GM19463 (cell line): ENCODE results near the gene TMEM234.
A peak's percentile ranks its signal among the peaks of the same experiment; 100 is the strongest.

Experiments used
- ATAC-seq: cut with Tn5 transposase; IDR thresholded peaks from one replicate; pipeline ENCODE4 v1.9.1; 2021; ENCODE audit warnings: mild to moderate bottlenecking, moderate library complexity; ENCODE audit not compliant: unreplicated experiment

The TMEM234 gene

DNA sequence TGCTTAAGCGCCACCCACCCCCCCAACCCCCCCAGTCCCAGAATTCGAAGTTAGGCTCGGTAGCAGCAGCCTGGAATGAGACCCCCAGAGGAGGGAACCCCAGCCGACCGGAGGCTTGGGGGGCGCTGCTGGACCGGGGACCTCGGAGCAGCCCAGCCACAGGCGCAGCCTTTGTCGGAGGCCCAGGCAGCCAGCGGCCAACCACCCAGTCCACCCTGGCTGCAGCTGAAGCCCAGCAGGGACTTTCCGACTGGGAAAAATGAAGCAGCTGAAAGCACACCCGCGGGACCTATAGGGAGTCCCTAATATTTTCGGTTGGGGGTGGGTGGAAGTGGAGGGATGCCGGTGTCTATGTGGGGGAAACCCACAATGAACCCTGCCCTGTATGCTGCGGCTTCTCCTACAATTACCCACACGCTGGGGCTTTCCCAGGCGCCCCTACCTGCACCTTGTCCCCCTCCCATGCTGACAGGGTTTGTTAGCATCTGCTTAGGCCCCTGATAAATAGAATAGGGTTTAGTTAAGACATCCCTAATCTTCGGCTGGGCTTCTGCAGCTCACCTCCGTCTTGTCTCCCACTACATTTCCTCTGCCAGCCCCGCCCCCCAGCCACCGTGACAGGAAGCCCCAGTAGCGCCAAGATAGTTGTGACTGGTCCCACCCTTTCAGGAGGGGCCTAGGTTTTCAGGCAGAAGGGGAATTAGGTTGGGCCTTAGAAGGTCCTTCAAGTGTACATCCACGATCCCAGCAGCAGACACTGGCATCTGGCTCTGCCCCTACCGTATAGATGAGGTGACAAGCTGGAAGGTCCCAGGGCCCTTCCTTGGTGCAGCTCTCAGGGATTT lies 20.9 kb downstream of the TMEM234 start:
- peak; percentile 35 for ATAC-seq

DNA sequence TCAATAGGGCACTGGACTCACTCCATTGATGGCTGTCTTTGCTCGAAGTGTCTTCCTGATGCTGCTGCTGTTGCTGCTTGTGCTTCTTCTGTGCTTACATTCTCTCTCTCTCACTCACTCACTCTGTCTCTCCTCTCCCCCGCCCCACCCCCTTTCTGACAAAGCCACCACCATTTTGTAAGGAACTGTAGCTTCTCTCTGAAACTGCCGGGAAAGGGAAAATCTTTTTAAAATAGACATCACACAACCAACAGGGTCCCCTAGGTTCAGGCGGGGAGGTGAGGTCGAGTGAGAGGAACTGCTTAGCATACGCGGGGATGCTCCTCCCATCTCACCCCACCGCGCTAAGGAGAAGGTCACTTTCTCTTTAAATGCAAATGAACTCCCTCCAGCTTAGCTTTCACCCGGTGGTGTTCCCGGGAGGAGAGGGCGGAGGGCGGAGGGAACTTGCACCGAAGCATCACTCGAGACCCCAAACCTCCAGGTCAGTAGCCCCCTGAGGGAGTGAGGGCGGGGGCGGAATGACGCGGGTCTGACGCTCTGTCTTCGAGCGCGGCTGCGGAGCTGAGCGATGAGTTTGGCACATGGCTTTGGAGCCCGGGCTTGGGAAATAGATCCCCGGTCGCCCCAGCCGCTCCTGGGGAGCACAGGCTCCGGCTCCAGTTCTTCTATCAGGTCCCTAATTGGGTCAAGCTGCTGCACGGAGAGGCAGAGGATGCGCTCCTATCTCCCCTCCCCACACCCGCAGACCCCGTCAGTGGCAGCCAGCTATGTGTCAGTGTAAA lies 21.7 kb downstream of the TMEM234 start, which contains the start of gene CCDC28B:
TSS of gene CCDC28B (plus strand) at position 370 of the 785 bp plus-strand sequence. CDS start 1,341 bp downstream, outside the sequence.
- peak; percentile 42 for ATAC-seq

DNA sequence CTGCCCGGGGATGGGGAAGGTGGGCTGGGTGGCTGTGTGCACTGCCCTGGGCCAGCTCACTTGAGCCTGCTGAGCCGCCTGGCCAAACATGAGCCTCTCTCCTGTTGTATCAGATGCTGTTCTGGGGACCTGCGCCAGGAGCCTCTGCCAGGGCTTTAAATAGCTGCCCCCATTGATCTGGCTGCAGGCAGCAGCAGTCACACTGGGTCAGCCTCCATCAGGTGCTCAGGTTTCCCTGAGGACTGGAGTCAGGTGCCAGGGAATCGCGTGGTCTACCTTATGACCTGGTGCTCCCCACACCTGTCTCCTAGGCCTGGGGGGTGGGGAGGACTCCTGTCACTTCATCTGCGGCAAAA lies 22.5 kb downstream of the TMEM234 start:
- ATAC-seq = no peak

DNA sequence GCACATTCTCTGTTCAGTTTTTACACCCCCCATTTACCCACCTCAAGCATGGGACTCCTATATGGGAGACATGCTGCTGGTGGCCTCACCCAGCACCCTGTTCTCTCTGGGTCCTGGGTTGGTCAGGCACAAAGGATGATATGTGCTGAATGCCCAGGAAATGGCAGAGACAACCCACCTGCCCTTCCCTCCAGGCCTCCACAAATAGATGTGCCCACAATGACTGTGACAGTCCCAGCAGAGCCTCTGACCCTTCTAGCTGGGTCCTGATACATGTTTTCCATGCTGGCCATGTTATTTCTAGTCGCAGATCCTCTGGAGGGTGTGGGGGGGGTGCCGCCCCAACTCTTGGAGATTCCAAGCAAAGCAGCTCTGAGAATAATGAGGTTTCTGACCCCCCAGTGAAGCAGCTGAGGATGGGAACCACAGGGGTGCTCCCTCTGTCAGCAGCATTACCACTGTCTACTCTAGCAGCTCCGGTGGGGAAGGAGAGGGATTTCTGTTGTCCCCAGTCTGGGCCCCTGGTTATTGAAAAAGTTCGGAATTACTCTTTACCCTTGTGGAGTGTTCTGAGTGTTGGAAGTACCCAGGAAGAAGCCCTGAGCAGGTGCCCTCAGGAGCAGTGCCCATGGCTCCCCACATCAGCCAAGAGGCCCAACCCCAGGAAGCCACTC lies 23.0 kb downstream of the TMEM234 start:
- no peak for ATAC-seq

DNA sequence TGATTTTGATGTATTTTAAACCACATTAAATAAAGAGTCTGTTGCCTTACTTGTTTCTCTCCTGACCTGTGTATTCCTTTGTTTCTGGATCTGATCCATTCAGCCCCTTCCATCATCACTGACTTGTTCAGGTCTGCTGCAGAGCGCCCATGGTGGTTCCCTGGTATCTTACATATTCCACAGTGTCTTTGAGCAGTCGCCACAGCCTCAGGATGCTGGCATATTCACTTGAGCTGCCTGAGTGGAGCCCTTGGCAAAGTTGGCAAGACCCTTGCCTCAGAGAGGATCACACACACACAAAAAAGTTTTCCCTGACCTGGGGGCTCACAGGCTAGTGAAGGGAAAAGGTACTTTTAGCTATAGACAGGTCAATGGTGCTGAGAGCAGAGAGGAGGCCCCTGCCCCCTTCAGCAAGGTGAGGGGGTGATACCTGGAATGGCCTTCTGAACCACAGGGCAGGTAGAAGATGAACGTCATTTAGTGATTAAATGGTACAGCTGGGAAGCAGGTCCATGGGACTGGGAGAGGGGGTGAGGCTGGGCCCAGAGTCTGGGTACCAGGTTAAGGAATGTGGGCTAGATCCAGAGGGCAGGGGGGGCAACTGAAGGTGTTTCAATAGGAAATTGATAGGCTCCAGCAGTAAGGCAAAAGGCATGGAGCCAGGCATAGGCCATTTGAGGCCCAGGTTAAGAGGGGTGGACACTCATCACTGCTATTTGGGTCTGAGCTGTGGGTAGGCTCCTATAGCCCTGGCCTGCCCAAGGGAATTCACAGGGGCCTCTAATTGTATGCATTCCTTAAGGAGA lies 23.7 kb downstream of the TMEM234 start:
- ATAC-seq = no peak

DNA sequence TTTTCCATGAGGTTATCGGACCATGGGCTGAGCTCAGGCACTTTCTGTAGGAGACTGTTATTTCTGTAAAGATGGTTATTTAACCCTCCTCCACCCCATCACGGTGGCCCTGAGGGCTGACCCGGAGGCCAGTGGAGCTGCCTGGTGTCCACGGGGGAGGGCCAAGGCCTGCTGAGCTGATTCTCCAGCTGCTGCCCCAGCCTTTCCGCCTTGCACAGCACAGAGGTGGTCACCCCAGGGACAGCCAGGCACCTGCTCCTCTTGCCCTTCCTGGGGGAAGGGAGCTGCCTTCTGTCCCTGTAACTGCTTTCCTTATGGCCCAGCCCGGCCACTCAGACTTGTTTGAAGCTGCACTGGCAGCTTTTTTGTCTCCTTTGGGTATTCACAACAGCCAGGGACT lies 24.3 kb downstream of the TMEM234 start:
- no peak for ATAC-seq

DNA sequence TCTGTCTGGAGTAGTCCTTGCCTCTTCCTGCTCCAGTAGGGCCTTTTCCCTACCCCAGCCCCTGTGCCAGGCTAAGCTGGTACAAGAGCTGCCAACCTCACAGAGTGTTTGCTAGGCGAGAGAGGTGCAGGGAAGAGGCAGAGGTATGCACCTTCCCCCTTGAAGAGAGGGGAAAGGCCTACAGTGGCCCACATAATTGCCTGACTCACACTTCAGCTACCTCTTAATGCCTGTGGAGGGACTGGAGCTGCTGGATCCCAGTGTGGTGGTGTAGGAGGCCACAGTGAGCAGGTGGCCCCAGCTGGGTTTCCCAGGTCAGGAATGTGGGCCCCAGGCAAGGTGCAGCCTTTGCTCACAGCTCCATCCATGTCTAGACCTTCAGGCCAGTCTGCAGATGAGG lies 25.1 kb downstream of the TMEM234 start:
- no peak for ATAC-seq

DNA sequence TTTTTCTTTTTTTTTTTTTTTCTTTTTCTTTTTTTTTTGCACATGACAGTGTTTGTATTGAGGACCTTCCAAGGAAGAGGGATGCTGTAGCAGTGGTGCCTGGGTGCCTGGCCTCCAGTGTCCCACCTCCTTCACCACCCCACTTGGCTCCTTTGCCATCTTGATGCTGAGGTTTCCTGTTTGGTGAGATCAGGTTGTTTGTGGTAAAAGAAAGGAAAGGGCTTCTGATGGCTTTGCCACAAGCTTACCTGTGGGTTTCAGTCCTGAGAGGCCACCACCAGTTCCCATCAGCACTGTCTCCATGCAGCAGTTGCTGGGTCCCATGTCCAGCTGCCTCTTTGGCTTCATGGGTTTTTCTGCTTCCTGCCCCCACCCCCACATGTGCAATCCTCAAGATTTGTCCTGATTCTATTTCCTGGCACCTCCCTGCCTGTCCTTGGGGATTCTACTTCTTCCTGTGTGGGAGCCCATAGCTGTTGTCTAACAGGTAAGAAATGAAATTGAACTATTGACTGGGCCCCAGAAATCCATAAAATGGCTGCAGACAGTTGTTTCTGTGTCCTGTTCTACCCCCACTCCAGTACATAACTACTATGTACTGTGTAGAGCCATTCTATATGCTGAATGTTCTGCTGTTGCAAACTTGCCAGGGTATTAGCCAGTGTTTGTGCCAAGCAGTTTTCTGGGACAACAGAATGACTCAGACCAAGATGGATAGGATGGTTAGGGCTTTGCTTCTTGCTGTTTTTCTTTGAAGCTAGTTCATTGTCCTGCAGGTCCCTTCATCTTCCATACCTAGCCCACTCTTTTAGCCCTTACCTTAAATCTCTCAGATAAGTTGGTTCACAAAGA lies 26.0 kb downstream of the TMEM234 start:
- no peak for ATAC-seq

DNA sequence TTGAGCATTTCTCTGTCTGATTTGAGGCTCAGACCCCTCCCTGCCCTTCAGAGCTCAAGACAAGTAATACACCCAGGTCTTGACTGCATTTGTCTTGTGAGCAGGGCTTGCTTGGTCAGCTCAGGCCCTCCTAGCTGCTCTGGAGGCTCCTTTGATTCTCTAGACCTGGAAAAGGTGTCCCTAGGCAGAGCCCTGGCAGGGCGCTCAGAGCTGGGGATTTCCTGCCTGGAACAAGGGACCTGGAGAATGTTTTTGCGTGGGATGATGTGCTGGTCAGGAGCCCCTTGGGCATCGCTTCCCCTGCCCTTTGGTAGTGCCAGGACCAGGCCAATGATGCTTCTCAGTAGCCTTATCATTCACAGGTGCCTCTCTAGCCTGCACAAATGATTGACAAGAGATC lies 26.6 kb downstream of the TMEM234 start:
- ATAC-seq = no peak

DNA sequence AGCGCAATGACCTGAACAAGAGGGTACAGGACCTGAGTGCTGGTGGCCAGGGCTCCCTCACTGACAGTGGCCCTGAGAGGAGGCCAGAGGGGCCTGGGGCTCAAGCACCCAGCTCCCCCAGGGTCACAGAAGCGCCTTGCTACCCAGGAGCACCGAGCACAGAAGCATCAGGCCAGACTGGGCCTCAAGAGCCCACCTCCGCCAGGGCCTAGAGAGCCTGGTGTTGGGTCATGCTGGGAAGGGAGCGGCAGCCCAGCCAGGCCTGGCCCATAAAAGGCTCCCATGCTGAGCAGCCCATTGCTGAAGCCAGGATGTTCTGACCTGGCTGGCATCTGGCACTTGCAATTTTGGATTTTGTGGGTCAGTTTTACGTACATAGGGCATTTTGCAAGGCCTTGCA lies 27.2 kb downstream of the TMEM234 start:
- no peak for ATAC-seq

DNA sequence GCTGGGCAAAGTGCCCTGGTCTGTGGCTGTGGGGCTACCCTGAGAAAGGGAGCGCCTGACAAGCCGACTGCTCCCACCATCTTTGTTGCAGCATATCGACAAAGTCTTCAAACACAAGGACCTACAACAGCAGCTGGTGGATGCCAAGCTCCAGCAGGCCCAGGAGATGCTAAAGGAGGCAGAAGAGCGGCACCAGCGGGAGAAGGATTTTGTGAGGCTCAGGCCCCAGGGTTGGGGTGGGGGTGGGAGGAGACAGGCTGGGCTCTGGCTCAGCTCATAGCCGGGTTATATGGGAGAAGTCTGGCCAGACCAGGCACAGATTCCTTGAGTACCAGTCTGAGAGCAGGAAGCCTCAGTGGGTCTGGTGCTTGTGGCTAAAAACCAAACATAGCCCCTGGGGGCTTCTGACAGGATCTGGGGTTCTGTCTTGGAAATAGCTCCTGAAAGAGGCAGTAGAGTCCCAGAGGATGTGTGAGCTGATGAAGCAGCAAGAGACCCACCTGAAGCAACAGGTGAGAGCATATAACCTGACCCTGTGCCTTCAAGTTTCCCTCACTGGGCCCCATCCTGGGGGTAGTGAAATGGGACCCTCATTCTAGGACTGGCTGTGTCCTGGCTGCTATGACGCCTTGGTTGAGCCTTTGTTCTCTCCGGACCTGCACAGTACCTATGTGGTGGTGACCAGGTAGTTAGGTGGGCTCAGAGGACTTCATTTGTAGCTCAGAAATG lies 29.8 kb downstream of the TMEM234 start:
- no peak for ATAC-seq

DNA sequence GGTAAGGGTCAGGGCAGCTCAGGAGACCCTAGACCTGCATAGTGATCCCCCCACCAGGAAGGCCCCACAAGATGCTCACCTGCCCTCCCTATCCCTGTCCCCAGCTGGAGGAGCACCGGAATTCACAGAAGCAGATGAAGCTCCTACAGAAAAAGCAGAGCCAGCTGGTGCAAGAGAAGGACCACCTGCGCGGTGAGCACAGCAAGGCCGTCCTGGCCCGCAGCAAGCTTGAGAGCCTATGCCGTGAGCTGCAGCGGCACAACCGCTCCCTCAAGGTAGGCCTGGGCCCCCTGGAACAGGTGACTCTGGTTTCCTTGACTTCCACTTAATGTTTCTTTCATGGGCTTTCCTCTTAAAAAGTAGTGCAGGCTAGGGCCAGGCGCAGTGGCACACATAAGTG lies 34.3 kb downstream of the TMEM234 start:
- ATAC-seq = no peak

DNA sequence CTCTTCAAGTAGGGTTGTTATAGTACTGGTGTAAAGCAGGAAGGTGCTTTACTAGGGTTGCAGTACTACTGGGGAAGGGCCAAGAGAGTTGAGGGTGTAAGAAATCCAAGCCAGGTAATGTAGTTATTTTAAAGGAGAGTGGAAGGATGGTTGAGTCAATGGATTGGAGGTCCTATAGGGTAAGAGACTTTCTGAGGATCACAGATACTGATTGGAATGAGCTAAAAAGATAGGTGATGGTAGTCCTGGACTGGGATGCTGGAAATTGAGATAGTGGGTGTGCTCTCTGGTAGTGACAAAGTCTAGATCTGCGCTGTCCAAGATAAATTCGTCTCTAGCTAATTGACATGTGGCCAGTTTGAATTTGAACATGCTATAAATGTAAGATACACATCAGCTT lies 35.7 kb downstream of the TMEM234 start:
- ATAC-seq = no peak

DNA sequence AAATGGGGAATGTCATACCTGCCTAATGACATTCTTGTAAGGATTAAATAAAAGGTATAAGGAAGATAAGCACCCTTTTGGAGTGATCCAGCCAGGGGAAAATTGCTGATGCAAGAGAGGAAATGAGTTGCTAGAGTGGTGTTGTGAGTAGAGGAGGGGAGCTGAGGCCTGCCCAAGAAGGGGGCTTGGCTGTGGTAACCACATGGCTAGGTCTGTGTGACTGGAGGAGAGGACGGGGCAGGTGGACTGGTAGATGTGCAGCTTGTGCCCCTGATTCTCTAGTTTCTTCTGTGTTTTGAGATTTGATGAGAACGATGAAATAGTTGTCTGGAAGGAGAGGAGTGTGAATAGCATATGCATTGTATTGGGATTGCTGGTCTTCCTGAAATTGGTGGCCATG lies 36.1 kb downstream of the TMEM234 start:
- ATAC-seq = no peak

DNA sequence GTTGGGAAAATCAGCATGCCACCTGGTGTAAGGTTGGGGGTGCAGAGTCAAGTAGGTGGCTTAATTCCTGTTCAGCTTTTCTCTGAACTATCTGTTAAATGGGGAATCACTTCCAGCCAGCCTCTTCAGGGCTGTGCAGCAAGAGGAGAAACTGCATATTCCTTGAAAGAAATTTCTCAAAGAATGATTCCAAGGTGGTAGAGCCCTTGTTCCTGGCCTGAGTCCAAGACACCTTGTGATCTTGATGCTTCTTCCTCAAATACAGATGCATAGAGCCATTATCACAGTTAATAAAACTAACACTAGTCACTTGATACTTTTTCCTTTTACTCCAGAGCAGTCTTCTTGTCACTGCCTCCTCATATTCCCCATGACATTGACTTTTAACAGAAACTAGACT lies 37.5 kb downstream of the TMEM234 start:
- ATAC-seq = no peak

DNA sequence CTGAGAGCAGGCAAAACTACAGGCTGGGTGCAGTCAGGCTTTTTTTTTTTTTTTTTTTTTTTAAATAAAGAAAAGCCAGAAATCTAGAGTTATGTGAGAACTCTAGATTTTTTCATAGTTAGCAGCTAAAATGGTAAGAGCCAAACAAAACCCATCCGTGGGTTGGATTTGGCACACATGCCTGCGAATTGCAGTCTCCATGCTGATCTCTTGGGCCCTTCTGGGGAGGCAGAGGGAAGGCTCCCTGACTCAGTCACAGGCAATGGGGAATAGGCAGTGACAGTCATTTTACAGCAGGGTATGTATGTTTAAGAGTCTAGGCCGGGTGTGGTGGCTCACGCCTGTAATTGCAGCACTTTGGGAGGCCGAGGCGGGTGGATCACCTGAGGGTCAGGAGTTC lies 40.1 kb downstream of the TMEM234 start:
- ATAC-seq = no peak

DNA sequence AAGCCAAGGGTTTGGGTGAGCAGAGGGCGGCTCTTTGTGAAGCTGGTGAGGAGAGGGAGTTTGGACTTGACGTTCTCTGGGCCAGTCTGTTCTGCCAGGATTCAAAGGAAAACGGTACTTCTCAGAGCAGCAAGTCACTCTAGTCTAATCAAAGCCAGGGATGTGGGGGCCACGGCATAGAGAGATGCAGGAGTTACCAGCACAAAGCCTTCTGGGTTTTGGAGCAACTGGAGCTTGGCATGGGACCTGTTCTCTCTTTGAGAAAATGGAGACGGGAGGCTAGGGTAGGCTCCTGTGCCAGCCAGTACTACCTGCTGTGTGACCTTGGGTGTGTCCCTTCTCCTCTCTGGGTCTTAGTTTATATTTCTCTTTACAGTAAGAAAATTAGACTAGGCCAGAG lies 40.6 kb downstream of the TMEM234 start:
- ATAC-seq = no peak

DNA sequence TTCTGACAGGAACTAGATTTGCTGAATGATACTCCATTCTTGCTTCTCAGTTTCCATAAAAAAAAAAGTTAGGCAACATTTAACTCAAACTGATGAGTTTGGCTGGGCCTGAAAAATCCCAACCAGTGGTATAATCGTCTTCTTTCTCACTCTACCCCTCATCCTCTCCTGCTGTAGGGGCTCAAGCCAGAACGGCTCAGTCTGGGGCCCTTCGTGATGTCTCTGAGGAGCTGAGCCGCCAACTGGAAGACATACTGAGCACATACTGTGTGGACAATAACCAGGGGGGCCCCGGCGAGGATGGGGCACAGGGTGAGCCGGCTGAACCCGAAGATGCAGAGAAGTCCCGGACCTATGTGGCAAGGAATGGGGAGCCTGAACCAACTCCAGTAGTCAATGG lies 41.1 kb downstream of the TMEM234 start:
- ATAC-seq = no peak
